ENCODE results near the gene PEF1. TPM values are rescaled to one million over a fixed set of nuclear protein-coding genes. Genes with fewer than 3 reads are reported as not detected.

PEF1 gene
- total and polyA plus RNA-seq, 2 donors (not counting 3 experiments of a cell fraction or from before 2014, with no cell fraction given): 73.3 to 161 TPM

- dilution Hi-C loops (cut with MboI; ENCODE audit: extremely low pct_ligation_motif_present, low sequenced_read_pairs) (no loop called here), intact Hi-C loops (cut with micrococcal nuclease) (loop anchor here (5.0 to 10.0 kb wide), 2 partner anchors 354 to 481 kb away; partner anchors contain the start of gene PTP4A2)
- ChIA-PET CTCF (interaction anchor here (0.6 to 1.9 kb wide), 4 partner anchors 11 to 37 kb away, joined by 3 to 9 read pairs (median 4); partner anchors contain the start of gene HCRTR1), POLR2A (interaction anchor here (0.6 kb wide), 1 partner anchor 120 kb away, joined by 3 read pairs; no protein-coding TSS in a partner anchor)
- Histone ChIP-seq H2AFZ (ENCODE audit: low read depth, low read length) (no peak overlapping the region), H3K4me2 (ENCODE audit: insufficient read depth, low read length) (peak overlapping the region; percentile 95), H3K9me3 (replicated peaks; ENCODE audit: control insufficient read depth, insufficient read depth, low read length) (no peaks in the 10 kb centered on the region), H3K27ac (ENCODE audit: insufficient read depth, low read depth, low read length) (peak overlapping the region; percentile 83), H3K4me1 (ENCODE audit: control insufficient read depth, extremely low read depth, insufficient read depth, low read length) (peaks cover 59% of the 10 kb centered on the region), H4K20me1 (replicated peaks; ENCODE audit: control insufficient read depth, extremely low read depth, insufficient read depth, low read length) (no peaks in the 10 kb centered on the region), H3K27me3 (ENCODE audit: control insufficient read depth in 2 of 2, insufficient read depth in 2 of 2, low read length in 2 of 2) (no peaks in the 10 kb centered on the region), H3K9me1 (replicated peaks; ENCODE audit: control insufficient read depth, extremely low read depth, insufficient read depth, low read length) (no peaks in the 10 kb centered on the region), H3K4me3 (replicated peaks in 1 of 3; ENCODE audit: insufficient read depth in 1 of 3, low read depth in 1 of 3, low read length in 3 of 3) (peak overlapping the region in 1 of 3 experiments; percentile 61), H3K79me2 (ENCODE audit: control insufficient read depth, insufficient read depth, low read length) (peaks cover 72% of the 10 kb centered on the region), H3K9ac (replicated peaks; ENCODE audit: extremely low read depth, insufficient read depth, low read length) (peak overlapping the region; percentile 52), H3K36me3 (ENCODE audit: control insufficient read depth in 2 of 2, extremely low read depth in 1 of 2, insufficient read depth in 2 of 2, low read length in 2 of 2) (peaks cover 10 to 27% of the 10 kb centered on the region in 2 experiments)
- no peak for DNase-seq (ENCODE audit: low read depth, low spot score)
- FAIRE-seq: no peak
- BruUV-seq (replicated peaks): no TSS peak
- TF ChIP-seq JUN (IDR thresholded peaks at IDR 0.05; ENCODE audit: borderline replicate concordance, insufficient read depth, insufficient read length, low read depth) (no peak), POLR2A (IDR thresholded peaks at IDR 0.05; ENCODE audit: low read depth, low read length) (peak; percentile 8), EZH2 (IDR thresholded peaks at IDR 0.05; ENCODE audit: borderline replicate concordance, low read depth, low read length, severe bottlenecking) (no peak), POLR2AphosphoS5 (IDR thresholded peaks at IDR 0.05; ENCODE audit: insufficient read depth, low read depth, low read length) (peak; percentile 9), FOS (IDR thresholded peaks at IDR 0.05; ENCODE audit: borderline replicate concordance, insufficient read depth, low read length) (no peak), GATA2 (IDR thresholded peaks at IDR 0.05; ENCODE audit: insufficient read depth, insufficient read length, low read depth, low read length) (no peak), MYC (IDR thresholded peaks at IDR 0.05; ENCODE audit: low read depth, low read length) (no peak)
Observed at GRCh38 chr1:31580891-31581603, 63.6 kb downstream of the PEF1 start.
